Mammary epithelial cell (primary cell): ENCODE results near the gene SIM1.

Experiments
- EZH2 ChIP-seq: IDR thresholded peaks from 2 replicates; pipeline ENCODE4 v1.6.1; 2012; ENCODE audit warnings: low read length, inconsistent platforms, borderline replicate concordance
- TF ChIP-seq, protein P1 (sequence below), 2 donors: IDR thresholded peaks in 1 of 2; conservative IDR thresholded peaks in 1 of 2; 2 replicates each; pipeline ENCODE4 v1.5.1; 2011 to 2012; ENCODE audit warnings: inconsistent platforms in 2 of 2, low read length in 2 of 2, mild to moderate bottlenecking in 2 of 2, control low read depth in 1 of 2, low read depth in 1 of 2; ENCODE audit not compliant: insufficient read depth in 1 of 2; ENCODE audit errors: extremely low read depth in 1 of 2

DNA sequence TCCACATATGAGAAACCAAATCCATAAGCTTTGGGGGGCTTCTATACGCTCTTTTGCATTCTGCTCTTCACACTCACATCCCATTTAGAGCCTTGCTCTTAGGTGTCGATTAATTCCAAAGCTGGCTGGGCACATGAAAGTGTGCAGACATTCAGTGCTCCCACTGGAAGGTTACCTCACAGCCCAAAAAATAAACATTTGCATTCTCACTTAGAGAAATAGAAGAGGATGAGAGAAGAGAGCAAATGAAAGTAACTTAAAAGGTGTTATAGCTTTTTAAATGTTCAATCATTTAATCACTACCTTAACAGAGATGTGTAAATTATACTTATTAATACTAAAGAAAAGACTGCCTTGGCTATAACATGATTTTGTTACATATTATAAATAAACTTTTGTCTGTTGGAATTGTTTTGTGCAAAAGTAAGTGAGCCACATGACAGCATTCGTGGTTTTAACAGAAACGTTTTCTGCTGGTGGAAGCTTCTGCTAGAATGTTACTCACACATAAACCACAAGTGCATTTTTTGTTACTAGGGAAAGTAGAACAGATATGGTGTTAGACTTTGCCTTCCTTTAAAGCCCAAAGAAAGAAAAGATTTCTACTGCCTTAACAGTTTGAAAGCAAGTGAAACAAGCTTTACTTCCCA lies 116.7 kb downstream of the SIM1 start:
- TF ChIP-seq, protein P1, sequence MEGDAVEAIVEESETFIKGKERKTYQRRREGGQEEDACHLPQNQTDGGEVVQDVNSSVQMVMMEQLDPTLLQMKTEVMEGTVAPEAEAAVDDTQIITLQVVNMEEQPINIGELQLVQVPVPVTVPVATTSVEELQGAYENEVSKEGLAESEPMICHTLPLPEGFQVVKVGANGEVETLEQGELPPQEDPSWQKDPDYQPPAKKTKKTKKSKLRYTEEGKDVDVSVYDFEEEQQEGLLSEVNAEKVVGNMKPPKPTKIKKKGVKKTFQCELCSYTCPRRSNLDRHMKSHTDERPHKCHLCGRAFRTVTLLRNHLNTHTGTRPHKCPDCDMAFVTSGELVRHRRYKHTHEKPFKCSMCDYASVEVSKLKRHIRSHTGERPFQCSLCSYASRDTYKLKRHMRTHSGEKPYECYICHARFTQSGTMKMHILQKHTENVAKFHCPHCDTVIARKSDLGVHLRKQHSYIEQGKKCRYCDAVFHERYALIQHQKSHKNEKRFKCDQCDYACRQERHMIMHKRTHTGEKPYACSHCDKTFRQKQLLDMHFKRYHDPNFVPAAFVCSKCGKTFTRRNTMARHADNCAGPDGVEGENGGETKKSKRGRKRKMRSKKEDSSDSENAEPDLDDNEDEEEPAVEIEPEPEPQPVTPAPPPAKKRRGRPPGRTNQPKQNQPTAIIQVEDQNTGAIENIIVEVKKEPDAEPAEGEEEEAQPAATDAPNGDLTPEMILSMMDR (conservative IDR thresholded peaks at IDR 0.05 in 1 of 2, IDR thresholded peaks at IDR 0.05 in 1 of 2; ENCODE audit: extremely low read depth in 1 of 2, insufficient read depth in 1 of 2, low read depth in 1 of 2, low read length in 2 of 2) = no peak
- no peak for TF ChIP-seq EZH2
